Gastrocnemius medialis (tissue), 4 donors: ENCODE data around the gene SP140. TPM values are rescaled to one million over a fixed set of nuclear protein-coding genes. Genes with fewer than 3 reads are reported as not detected.
"Not testable (repeated sequence)": the region's sequence is repeated elsewhere in the genome, so short reads cannot be mapped to it uniquely, and the experiment has no call there.

ENCODE experiments used
- ATAC-seq, 2 donors: fragments of 150-250 bp; one replicate each; pipeline ENCODE4 v1.9.1; 2016
- DNase-seq, 2 donors: peaks; one replicate each; pipeline ENCODE4 v3.0.0-alpha.2; 2019
- H3K27ac ChIP-seq, 4 donors: fragments of 200-600 bp; sonication (generic); 1 replicate in 1 of 4; 2 replicates in 3 of 4; pipeline ENCODE4 v1.5.1; 2016 to 2018; ENCODE audit warnings: mild to moderate bottlenecking in 2 of 4, moderate library complexity in 1 of 4
- H3K27me3 ChIP-seq, 3 donors: fragments of 200-600 bp; sonication (generic) in 2 of 3; 1 replicate in 1 of 3; 2 replicates in 2 of 3; pipeline versions ENCODE4 v1.5.1 to v1.6.0; 2016 to 2019; ENCODE audit warnings: mild to moderate bottlenecking in 1 of 3, moderate library complexity in 1 of 3
- H3K36me3 ChIP-seq, 2 donors: fragments of 200-600 bp; sonication (generic) in 1 of 2; one replicate each; pipeline ENCODE4 v1.5.1; 2017 to 2018
- H3K4me1 ChIP-seq, 2 donors: fragments of 200-600 bp; sonication (generic) in 1 of 2; one replicate each; pipeline ENCODE4 v1.5.1; 2016 to 2017; ENCODE audit warnings: mild to moderate bottlenecking in 2 of 2
- H3K4me3 ChIP-seq, 4 donors: fragments of 200-600 bp; sonication (generic) in 3 of 4; 1 replicate in 1 of 4; 2 replicates in 3 of 4; pipeline ENCODE4 v1.5.1; 2016 to 2019; ENCODE audit warnings: mild to moderate bottlenecking in 2 of 4
- H3K9me3 ChIP-seq, 3 donors: fragments of 200-600 bp; sonication (generic) in 2 of 3; 1 replicate in 1 of 3; 2 replicates in 2 of 3; pipeline ENCODE4 v1.5.1; 2016 to 2019
- POLR2A ChIP-seq, 2 donors: fragments of 450-650 bp; IDR thresholded peaks; one replicate each; pipeline ENCODE4 v1.6.1; 2017; ENCODE audit warnings: antibody characterized with exemption in 2 of 2, mild to moderate bottlenecking in 2 of 2, moderate library complexity in 2 of 2
- in situ Hi-C, 4 donors: fragments of 200-750 bp; cut with MboI; loops; one replicate each; pipeline versions ENCODE4 v1.15.0 to v1.8.0; 2017; ENCODE audit warnings: low sequenced_read_pairs in 4 of 4
- intact Hi-C: fragments of 100-400 bp; cut with DNase I; formaldehyde crosslinking; loops from one replicate; pipeline ENCODE4 v1.15.1; 2023; ENCODE audit warnings: low total_unique reads
- total RNA-seq, 4 donors: library from RNA; depleted of rRNA; stranded (reverse); fragments of >200 nt; gene quantifications; one replicate each; pipeline versions ENCODE4 v1.1.0 to v1.2.3, GENCODE V29; 2016
- TF ChIP-seq, protein P1 (sequence below), 5 experiments: fragments of 450-650 bp in 3 of 5; fragments of 200-600 bp in 2 of 5; sonication (generic) in 2 of 5; IDR thresholded peaks in 4 of 5; conservative IDR thresholded peaks in 1 of 5; 1 replicate in 4 of 5; 2 replicates in 1 of 5; pipeline ENCODE4 v1.5.1; 2016 to 2019; ENCODE audit warnings: antibody characterized with exemption in 5 of 5, mild to moderate bottlenecking in 3 of 5, moderate library complexity in 3 of 5

Gene SP140
- total RNA-seq, 4 donors from 2014 or later, result 0.46 TPM; not detected in 3

DNA sequence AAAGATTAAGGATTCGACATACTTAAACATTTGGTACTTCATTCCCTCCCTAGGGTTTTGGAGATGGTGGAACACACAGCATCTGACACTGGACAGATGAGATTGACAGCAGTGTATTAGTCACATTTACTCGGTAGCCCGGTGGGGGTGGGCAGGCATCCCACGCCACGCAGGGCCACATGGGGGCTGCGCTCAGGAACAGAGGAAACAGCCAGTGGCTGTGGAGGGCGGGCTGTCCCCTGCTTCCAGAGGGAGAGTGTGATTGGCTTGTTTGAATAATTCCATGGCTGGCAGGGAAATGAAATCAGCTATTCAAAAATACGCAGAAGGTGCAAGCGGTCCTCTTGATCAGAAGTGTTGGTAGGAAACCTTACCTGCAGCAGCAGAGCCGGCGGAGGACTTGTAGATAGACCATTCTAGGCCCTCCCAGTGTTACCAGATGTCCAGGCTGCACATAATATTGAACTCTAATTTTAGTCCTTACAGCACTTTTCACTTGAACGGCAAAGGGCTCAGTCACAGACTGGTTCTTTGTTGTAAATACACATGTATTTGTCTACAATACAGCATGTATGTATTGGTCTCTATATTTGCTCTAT is 83.0 kb downstream of the SP140 start:
- Histone ChIP-seq H3K36me3 (no peaks in the 10 kb centered on the region), H3K27ac (no peak overlapping the region), H3K4me3 (no peak overlapping the region), H3K27me3 (no peaks in the 10 kb centered on the region), H3K9me3 (no peaks in the 10 kb centered on the region), H3K4me1 (no peaks in the 10 kb centered on the region)
- DNase-seq (no peak), ATAC-seq (no peak)
- intact Hi-C loops, result no loop called here
- in situ Hi-C loops, result no loop called here
- TF ChIP-seq, protein P1, sequence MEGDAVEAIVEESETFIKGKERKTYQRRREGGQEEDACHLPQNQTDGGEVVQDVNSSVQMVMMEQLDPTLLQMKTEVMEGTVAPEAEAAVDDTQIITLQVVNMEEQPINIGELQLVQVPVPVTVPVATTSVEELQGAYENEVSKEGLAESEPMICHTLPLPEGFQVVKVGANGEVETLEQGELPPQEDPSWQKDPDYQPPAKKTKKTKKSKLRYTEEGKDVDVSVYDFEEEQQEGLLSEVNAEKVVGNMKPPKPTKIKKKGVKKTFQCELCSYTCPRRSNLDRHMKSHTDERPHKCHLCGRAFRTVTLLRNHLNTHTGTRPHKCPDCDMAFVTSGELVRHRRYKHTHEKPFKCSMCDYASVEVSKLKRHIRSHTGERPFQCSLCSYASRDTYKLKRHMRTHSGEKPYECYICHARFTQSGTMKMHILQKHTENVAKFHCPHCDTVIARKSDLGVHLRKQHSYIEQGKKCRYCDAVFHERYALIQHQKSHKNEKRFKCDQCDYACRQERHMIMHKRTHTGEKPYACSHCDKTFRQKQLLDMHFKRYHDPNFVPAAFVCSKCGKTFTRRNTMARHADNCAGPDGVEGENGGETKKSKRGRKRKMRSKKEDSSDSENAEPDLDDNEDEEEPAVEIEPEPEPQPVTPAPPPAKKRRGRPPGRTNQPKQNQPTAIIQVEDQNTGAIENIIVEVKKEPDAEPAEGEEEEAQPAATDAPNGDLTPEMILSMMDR (IDR thresholded peaks at IDR 0.05 in 4 of 5, conservative IDR thresholded peaks at IDR 0.05 in 1 of 5), result no peak
- TF ChIP-seq POLR2A (IDR thresholded peaks at IDR 0.05), result no peak

GRCh38 chr2:230310792-230311191 is 85.3 kb downstream of the SP140 start:
- DNase-seq, intact Hi-C loops, H3K27me3 ChIP-seq, H3K4me1 ChIP-seq, H3K9me3 ChIP-seq, H3K27ac ChIP-seq, ATAC-seq, H3K4me3 ChIP-seq, H3K36me3 ChIP-seq, in situ Hi-C loops: not testable (repeated sequence)

DNA sequence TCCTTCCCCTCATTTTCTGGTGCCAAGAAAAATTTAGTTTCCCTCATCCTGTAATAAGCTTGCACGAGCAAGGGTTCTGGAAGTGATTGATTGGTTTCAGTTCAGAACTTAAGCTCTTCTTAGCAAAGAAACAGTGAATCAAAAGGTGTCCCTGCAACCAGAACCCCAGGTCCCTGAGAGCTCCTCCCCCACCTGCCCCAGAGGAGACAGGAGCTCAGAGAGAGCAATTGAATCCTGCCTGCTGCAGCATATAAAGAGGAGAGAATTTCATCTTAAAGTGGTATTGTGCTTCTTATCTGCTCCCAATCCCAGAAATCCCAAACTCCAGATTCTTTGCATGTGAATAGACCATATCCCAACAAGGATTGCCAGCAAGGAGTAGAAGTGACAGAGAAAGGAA is 86.1 kb downstream of the SP140 start:
- intact Hi-C loops, H3K4me1 ChIP-seq, H3K27me3 ChIP-seq, in situ Hi-C loops, DNase-seq, H3K36me3 ChIP-seq, H3K9me3 ChIP-seq, H3K4me3 ChIP-seq, H3K27ac ChIP-seq, ATAC-seq: not testable (repeated sequence)

DNA sequence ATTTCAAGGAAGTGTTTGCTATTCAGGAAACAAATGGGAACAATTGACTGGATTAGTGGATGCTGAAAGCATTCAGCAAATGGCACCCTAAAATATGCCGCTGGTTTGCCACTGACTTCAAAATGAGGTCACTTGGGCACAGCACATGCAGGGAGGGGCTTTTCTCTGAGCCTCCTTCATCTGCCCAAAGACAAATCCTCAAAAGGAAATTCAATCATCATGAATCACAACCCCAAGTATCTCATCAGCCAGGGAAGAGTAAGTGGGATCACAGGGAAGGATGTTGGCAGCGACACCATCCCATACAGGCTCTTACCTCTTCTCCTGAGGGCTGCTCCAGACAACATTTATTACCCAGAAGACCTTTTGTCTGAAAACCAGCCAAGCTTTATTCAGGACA is 87.1 kb downstream of the SP140 start:
- in situ Hi-C loops, result no loop called here
- ATAC-seq, result no peak
- no peaks in the 10 kb centered on the region for H3K27me3 ChIP-seq
- no peaks in the 10 kb centered on the region for H3K9me3 ChIP-seq
- intact Hi-C loops, result no loop called here
- TF ChIP-seq, protein P1 (IDR thresholded peaks at IDR 0.05 in 4 of 5, conservative IDR thresholded peaks at IDR 0.05 in 1 of 5), result no peak
- TF ChIP-seq POLR2A (IDR thresholded peaks at IDR 0.05), result no peak
- H3K4me3 ChIP-seq, result no peak overlapping the region
- no peak for DNase-seq
- H3K27ac ChIP-seq, result no peak overlapping the region
- no peaks in the 10 kb centered on the region for H3K4me1 ChIP-seq
- no peaks in the 10 kb centered on the region for H3K36me3 ChIP-seq

DNA sequence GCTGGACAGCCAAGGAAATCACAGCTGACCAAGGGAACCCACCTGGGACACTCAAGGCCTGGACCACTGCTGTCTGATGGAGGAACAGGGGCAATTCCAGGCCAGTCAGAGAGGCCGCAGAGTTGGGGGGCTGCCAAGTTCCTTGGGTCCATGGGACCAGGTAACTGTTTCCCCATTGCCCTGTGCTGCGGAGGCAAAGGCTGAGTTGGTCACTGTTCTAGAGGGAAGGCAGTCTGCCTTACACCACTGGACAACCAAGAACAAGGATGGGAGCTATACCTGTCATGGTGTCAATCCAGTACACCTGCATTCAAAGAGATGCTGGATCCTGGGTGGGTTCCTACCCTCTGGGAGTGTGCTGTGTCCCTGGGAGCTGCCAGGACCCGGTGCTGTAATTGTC is 91.8 kb downstream of the SP140 start:
- Histone ChIP-seq H3K27ac (no peak overlapping the region), H3K27me3 (no peaks in the 10 kb centered on the region), H3K9me3 (no peaks in the 10 kb centered on the region), H3K4me3 (no peak overlapping the region), H3K4me1 (no peaks in the 10 kb centered on the region), H3K36me3 (no peaks in the 10 kb centered on the region)
- in situ Hi-C loops (no loop called here), intact Hi-C loops (no loop called here)
- TF ChIP-seq, protein P1 (IDR thresholded peaks at IDR 0.05 in 4 of 5, conservative IDR thresholded peaks at IDR 0.05 in 1 of 5), result no peak
- no peak for TF ChIP-seq POLR2A (IDR thresholded peaks at IDR 0.05)
- ATAC-seq (no peak), DNase-seq (no peak)
